Small intestine (tissue), 7 donors: ENCODE measurements around the gene SHLD1. TPM values are rescaled to one million over a fixed set of nuclear protein-coding genes. Genes with fewer than 3 reads are reported as not detected.

Experiments used
- DNase-seq, 2 donors: peaks; one replicate each; pipeline versions ENCODE4 v3.0.0 to v3.0.0-alpha.2; 2013
- FAIRE-seq: peaks from 2 replicates; lab custom pipeline; 2012; peaks lifted over from hg19 to GRCh38; lab: Jason Lieb, UNC
- H3K27ac ChIP-seq, 3 donors: one replicate each; pipeline ENCODE4 v1.5.1; 2013; ENCODE audit warnings: low read length in 2 of 3, mild to moderate bottlenecking in 2 of 3, control low read depth in 1 of 3, inconsistent platforms in 1 of 3, low read depth in 1 of 3, moderate library complexity in 1 of 3
- H3K27me3 ChIP-seq, 3 donors: one replicate each; pipeline ENCODE4 v1.6.1; 2013; ENCODE audit warnings: low read length in 3 of 3, inconsistent platforms in 1 of 3; ENCODE audit not compliant: control insufficient read depth in 3 of 3, insufficient read depth in 3 of 3
- H3K36me3 ChIP-seq, 3 donors: one replicate each; pipeline ENCODE4 v1.6.1; 2013; ENCODE audit warnings: low read length in 3 of 3, inconsistent platforms in 1 of 3, low read depth in 1 of 3, mild to moderate bottlenecking in 1 of 3, moderate library complexity in 1 of 3; ENCODE audit not compliant: control insufficient read depth in 3 of 3, insufficient read depth in 2 of 3
- H3K4me1 ChIP-seq, 3 donors: one replicate each; pipeline ENCODE4 v1.6.1; 2013; ENCODE audit warnings: low read length in 2 of 3, inconsistent platforms in 1 of 3, low read depth in 1 of 3, mild to moderate bottlenecking in 1 of 3, moderate library complexity in 1 of 3; ENCODE audit not compliant: control insufficient read depth in 3 of 3, insufficient read depth in 2 of 3
- H3K4me3 ChIP-seq, 3 donors: one replicate each; pipeline ENCODE4 v1.5.1; 2013; ENCODE audit warnings: low read length in 3 of 3, control low read depth in 1 of 3, inconsistent platforms in 1 of 3, low read depth in 1 of 3, mild to moderate bottlenecking in 1 of 3, moderate library complexity in 1 of 3
- H3K9me3 ChIP-seq, 2 donors: one replicate each; pipeline ENCODE4 v1.6.1; 2013; ENCODE audit warnings: low read depth in 1 of 2, low read length in 1 of 2; ENCODE audit not compliant: control insufficient read depth in 2 of 2, insufficient read depth in 1 of 2
- WGBS, 3 donors: extraction: QIAGEN DNeasy Blood & Tissue Kit; methylation state at CpG; one replicate each; pipeline ENCODE4 v1.1.7; 2013; 5-methylcytosine and 5-hydroxymethylcytosine counted together
- polyA plus RNA-seq, 4 donors: library from polyadenylated mRNA; stranded (reverse) in 3 of 4; unstranded in 1 of 4; fragments of 200-250 nt in 3 of 4; fragments of 120-200 nt in 1 of 4; gene quantifications; one replicate each; pipeline versions ENCODE4 v1.2.1 to v1.2.3, GENCODE V29; 2013
- donor health status: healthy with polysubstance abuse.
- donor health status: control.
- donor health status: control.
- donor health status: Bipolar disorder and iron deficiency.
- donor health status: healthy.

The SHLD1 gene
- polyA plus RNA-seq, 4 donors = 12.3 to 19.2 (median 17.0) TPM

- Histone ChIP-seq H3K27ac (no peak overlapping the region), H3K36me3 (no peaks in the 10 kb centered on the region), H3K4me1 (peaks cover 0 to 2% (median 0%) of the 10 kb centered on the region in 3 donors), H3K27me3 (no peaks in the 10 kb centered on the region), H3K4me3 (no peak overlapping the region), H3K9me3 (peaks cover 0 to 6% of the 10 kb centered on the region in 2 donors)
- FAIRE-seq (no peak), DNase-seq (no peak)
- 71 to 83% (median 78%) methylated on average over 5 of the region's 5 CpGs for WGBS, 3 donors
These were observed 23.1 kb upstream of the SHLD1 start for GRCh38 chr20:5727018-5727515.

GRCh38 chr20:5729348-5729747, 20.9 kb upstream of the SHLD1 start:
- FAIRE-seq (no peak), DNase-seq (no peak)
- Histone ChIP-seq H3K27ac (no peak overlapping the region), H3K27me3 (no peaks in the 10 kb centered on the region), H3K9me3 (peaks cover 0 to 6% of the 10 kb centered on the region in 2 donors), H3K4me1 (peaks cover 0 to 2% (median 0%) of the 10 kb centered on the region in 3 donors), H3K36me3 (no peaks in the 10 kb centered on the region), H3K4me3 (no peak overlapping the region)
- 76 to 84% (median 83%) methylated on average over 2 of the region's 2 CpGs for WGBS, 3 donors

- 50 to 74% (median 61%) methylated on average over 2 of the region's 2 CpGs for WGBS, 3 donors
- no peaks in the 10 kb centered on the region for H3K36me3 ChIP-seq
- no peak for DNase-seq
- no peaks in the 10 kb centered on the region for H3K4me1 ChIP-seq
- H3K27ac ChIP-seq = no peak overlapping the region
- peaks cover 0 to 6% of the 10 kb centered on the region in 2 donors for H3K9me3 ChIP-seq
- H3K27me3 ChIP-seq = no peaks in the 10 kb centered on the region
- no peak overlapping the region for H3K4me3 ChIP-seq
- FAIRE-seq = no peak
These were observed 20.1 kb upstream of the SHLD1 start for GRCh38 chr20:5730131-5730530.

- FAIRE-seq = no peak
These were observed 18.3 kb upstream of the SHLD1 start for GRCh38 chr20:5731753-5732366.

GRCh38 chr20:5734602-5735001, 15.6 kb upstream of the SHLD1 start:
- Histone ChIP-seq H3K4me3 (no peak overlapping the region), H3K4me1 (peaks cover 9 to 31% (median 18%) of the 10 kb centered on the region in 3 donors), H3K36me3 (no peaks in the 10 kb centered on the region), H3K27ac (no peak overlapping the region), H3K27me3 (no peaks in the 10 kb centered on the region), H3K9me3 (no peaks in the 10 kb centered on the region)
- no peak for FAIRE-seq
- 41 to 59% (median 48%) methylated on average over 1 of the region's 1 CpG for WGBS, 3 donors
- DNase-seq = no peak

More at GRCh38 chr20:5731753-5732366, 18.3 kb upstream of the SHLD1 start:
- no peaks in the 10 kb centered on the region for H3K36me3 ChIP-seq
- DNase-seq = no peak
- no peak overlapping the region for H3K27ac ChIP-seq
- H3K4me3 ChIP-seq = no peak overlapping the region
- H3K9me3 ChIP-seq = peaks cover 0 to 4% of the 10 kb centered on the region in 2 donors
- H3K27me3 ChIP-seq = no peaks in the 10 kb centered on the region
- H3K4me1 ChIP-seq = peaks cover 2 to 11% (median 5%) of the 10 kb centered on the region in 3 donors
- 60 to 74% (median 65%) methylated on average over 6 of the region's 6 CpGs for WGBS, 3 donors

- peaks cover 9 to 31% (median 18%) of the 10 kb centered on the region in 3 donors for H3K4me1 ChIP-seq
- H3K27ac ChIP-seq = peak overlapping the region in 1 of 3 donors; percentile 13
- DNase-seq (no peak), FAIRE-seq (no peak)
- H3K36me3 ChIP-seq = no peaks in the 10 kb centered on the region
- H3K9me3 ChIP-seq = no peaks in the 10 kb centered on the region
- 12 to 29% (median 20%) methylated on average over 3 of the region's 3 CpGs for WGBS, 3 donors
- no peak overlapping the region for H3K4me3 ChIP-seq
- H3K27me3 ChIP-seq = no peaks in the 10 kb centered on the region
These were observed 14.2 kb upstream of the SHLD1 start for GRCh38 chr20:5735845-5736510.

GRCh38 chr20:5737619-5737953, 12.6 kb upstream of the SHLD1 start:
- H3K27me3 ChIP-seq = no peaks in the 10 kb centered on the region
- no peak for DNase-seq
- no peak for FAIRE-seq
- no peaks in the 10 kb centered on the region for H3K9me3 ChIP-seq
- H3K4me3 ChIP-seq = no peak overlapping the region
- peak overlapping the region; percentile 31 to 88 (median 71) for H3K27ac ChIP-seq
- H3K36me3 ChIP-seq = no peaks in the 10 kb centered on the region
- WGBS, 3 donors = 22 to 42% (median 23%) methylated on average over 3 of the region's 3 CpGs
- peaks cover 13 to 31% (median 18%) of the 10 kb centered on the region in 3 donors for H3K4me1 ChIP-seq

GRCh38 chr20:5737966-5738365, 12.2 kb upstream of the SHLD1 start:
- DNase-seq = no peak
- no peak for FAIRE-seq
- Histone ChIP-seq H3K9me3 (no peaks in the 10 kb centered on the region), H3K36me3 (no peaks in the 10 kb centered on the region), H3K4me3 (no peak overlapping the region), H3K27me3 (no peaks in the 10 kb centered on the region), H3K4me1 (peaks cover 13 to 31% (median 18%) of the 10 kb centered on the region in 3 donors), H3K27ac (peak overlapping the region; percentile 31 to 88 (median 71))
- WGBS, 3 donors = 66 to 82% (median 75%) methylated on average over 3 of the region's 3 CpGs
